HFFc6 (cell line): ENCODE results near the gene ARID3C. TPM values are rescaled to one million over a fixed set of nuclear protein-coding genes. Genes with fewer than 3 reads are reported as not detected.

Experiments used
- DNase-seq: peaks from one replicate; pipeline ENCODE4 v3.0.0-alpha.2; 2018
- H3K27ac Mint-ChIP-seq: 2 replicates; pipeline ENCODE4 v1.8.0; 2020; ENCODE audit warnings: mild to moderate bottlenecking, mixed read lengths
- H3K27me3 Mint-ChIP-seq: 2 replicates; pipeline ENCODE4 v1.8.0; 2021; ENCODE audit warnings: mild to moderate bottlenecking, moderate library complexity, mixed read lengths; ENCODE audit not compliant: insufficient read depth
- H3K36me3 Mint-ChIP-seq: 2 replicates; pipeline ENCODE4 v1.8.0; 2021; ENCODE audit warnings: low read depth, mixed read lengths
- H3K4me1 Mint-ChIP-seq: 2 replicates; pipeline ENCODE4 v1.8.0; 2020; ENCODE audit warnings: low read depth, mixed read lengths
- H3K4me3 Mint-ChIP-seq: 2 replicates; pipeline ENCODE4 v1.8.0; 2020; ENCODE audit warnings: mild to moderate bottlenecking, moderate library complexity, mixed read lengths
- H3K9me3 Mint-ChIP-seq: 2 replicates; pipeline ENCODE4 v1.8.0; 2020; ENCODE audit warnings: mild to moderate bottlenecking, mixed read lengths
- total RNA-seq, 6 experiments: library from RNA; stranded (reverse); fragmentation: NEBNext Ultra II Directional; extraction: Animal tissue kit (Norgen Biotek cat#: 25700); gene quantifications; 2 replicates in 1 of 6; 3 replicates in 5 of 6; pipeline ENCODE4 v1.2.3, GENCODE V29; 2021
- TF ChIP-seq, protein P1 (sequence below): fragments of 200-600 bp; sonication (generic); IDR thresholded peaks from 2 replicates; pipeline ENCODE4 v1.5.0; 2021; ENCODE audit warnings: antibody characterized with exemption, mild to moderate bottlenecking

The ARID3C gene
- total RNA-seq, 6 experiments from 2014 or later: 0.14 to 0.17 TPM; not detected in 4

- Mint-ChIP-seq H3K4me3 (no peak overlapping the region), H3K27me3 (peaks cover 41% of the 10 kb centered on the region), H3K9me3 (no peaks in the 10 kb centered on the region), H3K36me3 (no peaks in the 10 kb centered on the region), H3K4me1 (no peaks in the 10 kb centered on the region), H3K27ac (no peak overlapping the region)
- DNase-seq: no peak
- TF ChIP-seq, protein P1, sequence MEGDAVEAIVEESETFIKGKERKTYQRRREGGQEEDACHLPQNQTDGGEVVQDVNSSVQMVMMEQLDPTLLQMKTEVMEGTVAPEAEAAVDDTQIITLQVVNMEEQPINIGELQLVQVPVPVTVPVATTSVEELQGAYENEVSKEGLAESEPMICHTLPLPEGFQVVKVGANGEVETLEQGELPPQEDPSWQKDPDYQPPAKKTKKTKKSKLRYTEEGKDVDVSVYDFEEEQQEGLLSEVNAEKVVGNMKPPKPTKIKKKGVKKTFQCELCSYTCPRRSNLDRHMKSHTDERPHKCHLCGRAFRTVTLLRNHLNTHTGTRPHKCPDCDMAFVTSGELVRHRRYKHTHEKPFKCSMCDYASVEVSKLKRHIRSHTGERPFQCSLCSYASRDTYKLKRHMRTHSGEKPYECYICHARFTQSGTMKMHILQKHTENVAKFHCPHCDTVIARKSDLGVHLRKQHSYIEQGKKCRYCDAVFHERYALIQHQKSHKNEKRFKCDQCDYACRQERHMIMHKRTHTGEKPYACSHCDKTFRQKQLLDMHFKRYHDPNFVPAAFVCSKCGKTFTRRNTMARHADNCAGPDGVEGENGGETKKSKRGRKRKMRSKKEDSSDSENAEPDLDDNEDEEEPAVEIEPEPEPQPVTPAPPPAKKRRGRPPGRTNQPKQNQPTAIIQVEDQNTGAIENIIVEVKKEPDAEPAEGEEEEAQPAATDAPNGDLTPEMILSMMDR: no peak
Observed at GRCh38 chr9:34572092-34572491, 56.8 kb downstream of the ARID3C start.

GRCh38 chr9:34571481-34571810 is 57.4 kb downstream of the ARID3C start:
- TF ChIP-seq, protein P1: no peak
- H3K9me3 Mint-ChIP-seq: no peaks in the 10 kb centered on the region
- no peak for DNase-seq
- peaks cover 42% of the 10 kb centered on the region for H3K27me3 Mint-ChIP-seq
- H3K36me3 Mint-ChIP-seq: no peaks in the 10 kb centered on the region
- H3K4me3 Mint-ChIP-seq: no peak overlapping the region
- no peaks in the 10 kb centered on the region for H3K4me1 Mint-ChIP-seq
- H3K27ac Mint-ChIP-seq: no peak overlapping the region

Other genes starting within 250 kb of the ARID3C start
- 10 to 100 TPM; 21.6 to 23.6 (median 22.6) TPM for gene FAM219A, start 170.5 kb downstream of the ARID3C start, total RNA-seq
- not detected for gene DNAI1, start 170.3 kb downstream of the ARID3C start, total RNA-seq
- under 1 TPM in 2 of 6 experiments, not detected in 4; 0.19 to 0.57 TPM for gene ENHO, start 106.1 kb downstream of the ARID3C start, total RNA-seq
- gene CNTFR, start 39.3 kb downstream of the ARID3C start, total RNA-seq: not detected
- gene RPP25L, start 17.0 kb downstream of the ARID3C start, total RNA-seq: 10 to 100 TPM; 16.1 to 22.0 (median 19.6) TPM
- gene DCTN3, start 8.6 kb downstream of the ARID3C start, total RNA-seq: 100 to 1,000 TPM; 150 to 176 (median 161) TPM
- 100 to 1,000 TPM; 126 to 148 (median 138) TPM for gene SIGMAR1, start 8.7 kb upstream of the ARID3C start, total RNA-seq
- gene GALT, start 17.6 kb upstream of the ARID3C start, total RNA-seq: 10 to 100 TPM; 20.5 to 27.4 (median 22.0) TPM
- 10 to 100 TPM; 20.9 to 26.3 (median 23.6) TPM for gene IL11RA, start 23.1 kb upstream of the ARID3C start, total RNA-seq
- under 1 TPM in 1 of 6 experiments, not detected in 5; 0.88 TPM for gene CCL27, start 33.6 kb upstream of the ARID3C start, total RNA-seq
- not detected for gene CCL19, start 62.2 kb upstream of the ARID3C start, total RNA-seq
- not detected for gene CCL21, start 81.1 kb upstream of the ARID3C start, total RNA-seq